PC-3 (cell line): ENCODE measurements around the gene CEL. TPM values are rescaled to one million over a fixed set of nuclear protein-coding genes. Genes with fewer than 3 reads are reported as not detected.

Source experiments
- ATAC-seq: fragments of 200-7000 bp; cut with Tn5 transposase; 2 replicates; pipeline ENCODE4 v1.9.1; 2020; ENCODE audit warnings: mild to moderate bottlenecking, moderate library complexity
- BruUV-seq: library from RNA; stranded (reverse); fragments of 400-500 nt; replicated peaks from 2 replicates; lab custom pipeline; 2021; lab: Mats Ljungman, UMichigan
- CTCF ChIA-PET: fragments of 300-600 bp; sonication (Branson Sonifier 250); formaldehyde crosslinking; loops from one replicate; lab custom pipeline; 2022; ENCODE audit warnings: antibody characterized with exemption; lab: Charles Lee
- POLR2A ChIA-PET: fragments of 300-600 bp; sonication (Branson Sonifier 250); formaldehyde crosslinking; loops from one replicate; lab custom pipeline; 2022; ENCODE audit warnings: antibody characterized with exemption; ENCODE audit not compliant: unreplicated experiment; lab: Charles Lee
- DNase-seq: peaks from one replicate; pipeline ENCODE4 v3.0.0-alpha.2; 2015
- H2AFZ ChIP-seq: fragments of 300-600 bp; sonication (generic); 2 replicates; pipeline ENCODE4 v1.6.0; 2016; ENCODE audit warnings: antibody characterized with exemption, low read length
- H3F3A ChIP-seq: fragments of 300-600 bp; sonication (generic); one replicate; pipeline ENCODE4 v1.6.0; 2017; ENCODE audit warnings: antibody characterized with exemption, low read length, control low read depth, mild to moderate bottlenecking; ENCODE audit not compliant: unreplicated experiment
- H3K27ac ChIP-seq: fragments of 300-600 bp; sonication (generic); 2 replicates; pipeline ENCODE4 v1.5.1; 2016; ENCODE audit warnings: mild to moderate bottlenecking, low read length
- H3K27me3 ChIP-seq: fragments of 300-600 bp; sonication (generic); 2 replicates; pipeline ENCODE4 v1.6.1; 2016; ENCODE audit warnings: low read length, mixed read lengths
- H3K36me3 ChIP-seq: fragments of 300-600 bp; sonication (generic); 2 replicates; pipeline ENCODE4 v1.6.1; 2016; ENCODE audit warnings: low read depth, mixed run types, low read length, mixed read lengths
- H3K4me1 ChIP-seq: fragments of 300-600 bp; sonication (generic); 2 replicates; pipeline ENCODE4 v1.5.1; 2016; ENCODE audit warnings: low read length; ENCODE audit not compliant: insufficient read depth
- H3K4me2 ChIP-seq: fragments of 300-600 bp; sonication (generic); 2 replicates; pipeline ENCODE4 v1.6.0; 2016; ENCODE audit warnings: low read length
- H3K4me3 ChIP-seq: fragments of 300-600 bp; sonication (generic); 2 replicates; pipeline ENCODE4 v1.5.1; 2016; ENCODE audit warnings: mild to moderate bottlenecking, low read length, mixed read lengths
- H3K79me2 ChIP-seq: fragments of 300-600 bp; sonication (generic); 2 replicates; pipeline ENCODE4 v1.6.1; 2017; ENCODE audit warnings: low read length, mixed read lengths
- H3K9ac ChIP-seq: fragments of 300-600 bp; sonication (generic); 2 replicates; pipeline ENCODE4 v1.6.0; 2016; ENCODE audit warnings: mild to moderate bottlenecking, low read length
- H3K9me2 ChIP-seq: fragments of 300-600 bp; sonication (generic); replicated peaks from 2 replicates; pipeline ENCODE4 v1.6.1; 2016; ENCODE audit warnings: mixed run types, low read length, mixed read lengths
- H3K9me3 ChIP-seq: fragments of 300-600 bp; sonication (generic); 2 replicates; pipeline ENCODE4 v1.6.1; 2016; ENCODE audit warnings: low read length, mixed read lengths
- H4K20me1 ChIP-seq: fragments of 300-600 bp; sonication (generic); 2 replicates; pipeline ENCODE4 v1.6.1; 2016; ENCODE audit warnings: low read length, mixed read lengths
- CTCF ChIP-seq: fragments of 300-600 bp; sonication (generic); conservative IDR thresholded peaks from 2 replicates; pipeline ENCODE4 v1.5.1; 2017; ENCODE audit warnings: antibody characterized with exemption, low read depth, mild to moderate bottlenecking, low read length
- EZH2 ChIP-seq: fragments of 300-600 bp; sonication (generic); IDR thresholded peaks from one replicate; pipeline ENCODE4 v1.6.1; 2017; ENCODE audit warnings: antibody characterized with exemption, mild to moderate bottlenecking, low read length; ENCODE audit not compliant: unreplicated experiment
- EZH2phosphoT487 ChIP-seq: fragments of 300-600 bp; sonication (generic); IDR thresholded peaks from 2 replicates; pipeline ENCODE4 v1.6.1; 2018; ENCODE audit warnings: mild to moderate bottlenecking, antibody characterized with exemption, low read length, borderline replicate concordance
- intact Hi-C: fragments of 100-400 bp; cut with micrococcal nuclease; formaldehyde crosslinking; loops from 2 replicates; pipeline ENCODE4 v1.9.0; 2023
- total RNA-seq: library from RNA; depleted of rRNA; stranded (reverse); fragments of >200 nt; gene quantifications from 2 replicates; pipeline ENCODE4 v1.2.3, GENCODE V29; 2014

The CEL gene
- total RNA-seq, 1 experiment from 2014 or later, result 0.47 TPM

GRCh38 chr9:133109931-133110650 is 48.3 kb downstream of the CEL start:
- Histone ChIP-seq H3K9me2 (no peaks in the 10 kb centered on the region), H3K79me2 (no peaks in the 10 kb centered on the region), H3K27ac (no peak overlapping the region), H3K9me3 (no peaks in the 10 kb centered on the region), H3K4me3 (no peak overlapping the region), H3F3A (no peaks in the 10 kb centered on the region), H3K9ac (no peak overlapping the region), H3K4me1 (no peaks in the 10 kb centered on the region), H4K20me1 (no peaks in the 10 kb centered on the region), H3K36me3 (peaks cover 3% of the 10 kb centered on the region; the same call in 1 of the 2 replicates), H3K27me3 (no peaks in the 10 kb centered on the region), H3K4me2 (no peak overlapping the region), H2AFZ (no peak overlapping the region)
- intact Hi-C loops, result no loop called here
- no TSS peak for BruUV-seq
- no peak for DNase-seq
- ChIA-PET CTCF (no interaction called here), POLR2A (no interaction called here)
- no peak for ATAC-seq
- TF ChIP-seq EZH2 (no peak), EZH2phosphoT487 (no peak), CTCF (no peak)

DNA sequence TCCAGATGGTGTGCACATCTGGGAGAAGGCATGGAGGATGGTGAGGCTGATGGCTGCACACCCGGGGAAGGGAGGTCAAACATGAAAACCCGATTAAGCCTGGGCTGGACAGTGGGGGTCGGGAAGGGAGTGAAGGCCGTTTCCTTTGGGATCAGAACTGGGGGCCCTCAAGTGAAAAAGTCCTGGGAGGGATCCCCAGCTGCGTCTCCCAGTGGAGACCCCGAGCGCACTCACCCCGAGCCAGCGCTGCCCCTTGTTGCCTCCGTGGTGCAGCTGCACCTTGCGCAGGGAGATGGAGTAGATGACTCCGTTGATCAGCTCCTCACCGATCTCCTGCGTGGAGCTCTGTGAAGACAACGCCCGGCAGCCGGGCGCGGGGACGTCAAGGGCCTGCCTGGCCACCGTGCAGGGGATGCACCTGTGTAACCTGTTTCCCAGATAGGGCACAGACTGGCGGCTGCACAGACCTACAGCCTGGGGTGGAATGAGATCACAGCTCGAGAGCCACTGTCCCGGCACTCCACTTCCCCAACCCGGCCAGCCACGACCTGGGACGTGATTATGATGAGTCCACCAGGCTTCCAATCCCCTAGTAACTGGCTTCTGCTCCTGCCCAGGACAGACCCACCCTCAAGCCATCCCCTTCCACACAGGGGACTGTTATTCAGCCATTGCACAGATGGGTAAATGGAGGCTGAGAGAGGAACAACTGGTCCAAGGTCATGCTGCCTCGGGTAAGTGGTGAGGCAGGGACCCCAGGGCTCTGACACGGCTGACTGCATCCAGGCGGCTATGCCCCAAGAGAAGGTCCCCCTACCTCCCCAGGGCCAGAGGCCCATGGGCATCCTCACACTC is 50.3 kb downstream of the CEL start:
- Histone ChIP-seq H4K20me1 (no peaks in the 10 kb centered on the region), H3F3A (no peaks in the 10 kb centered on the region), H3K79me2 (peaks cover 14% of the 10 kb centered on the region), H3K9me3 (no peaks in the 10 kb centered on the region), H3K27ac (no peak overlapping the region), H3K9me2 (no peaks in the 10 kb centered on the region), H2AFZ (no peak overlapping the region), H3K4me1 (no peaks in the 10 kb centered on the region), H3K4me2 (no peak overlapping the region), H3K36me3 (peaks cover 3% of the 10 kb centered on the region; the same call in 1 of the 2 replicates), H3K9ac (no peak overlapping the region), H3K4me3 (no peak overlapping the region), H3K27me3 (no peaks in the 10 kb centered on the region)
- no TSS peak for BruUV-seq
- ChIA-PET CTCF (no interaction called here), POLR2A (no interaction called here)
- no peak for ATAC-seq
- intact Hi-C loops, result no loop called here
- DNase-seq, result no peak
- no peak for TF ChIP-seq EZH2
- no peak for TF ChIP-seq CTCF
- no peak for TF ChIP-seq EZH2phosphoT487
